Inflammatory macrophage treated with lipopolysaccharide for 1 hour (primary cell): Measurements from ENCODE around the gene IQCK.
A peak's percentile ranks its signal among the peaks of the same experiment; 100 is the strongest.
"Not testable (repeated sequence)": the region's sequence is repeated elsewhere in the genome, so short reads cannot be mapped to it uniquely, and the experiment has no call there.

ENCODE experiments used
- DNase-seq, 2 donors: peaks; one replicate each; pipeline ENCODE4 v3.0.0-alpha.2; 2020 to 2022

The IQCK gene

DNA sequence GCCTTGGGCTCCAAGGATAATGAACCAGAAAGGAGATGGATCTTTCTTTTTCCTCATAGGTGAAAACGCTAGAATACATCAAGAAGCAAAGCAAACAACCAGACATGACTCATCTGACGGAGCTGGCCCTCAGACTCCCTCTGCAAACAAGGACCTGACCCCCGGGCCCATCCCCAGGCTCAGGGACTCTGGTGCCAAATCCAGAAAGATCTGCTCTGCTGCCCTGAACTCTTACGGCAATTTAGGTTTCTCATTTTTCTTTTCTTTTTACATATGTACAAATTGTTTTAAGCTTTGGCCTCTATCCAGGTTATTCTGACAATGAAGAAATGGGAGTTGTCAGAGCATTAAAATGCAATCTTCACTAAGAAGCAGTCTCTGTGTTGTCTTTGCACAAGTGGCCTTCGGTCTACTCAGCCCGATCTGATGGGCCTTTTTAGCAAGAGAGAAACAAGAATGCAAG lies 17.7 kb upstream of the IQCK start:
- no peak for DNase-seq

DNA sequence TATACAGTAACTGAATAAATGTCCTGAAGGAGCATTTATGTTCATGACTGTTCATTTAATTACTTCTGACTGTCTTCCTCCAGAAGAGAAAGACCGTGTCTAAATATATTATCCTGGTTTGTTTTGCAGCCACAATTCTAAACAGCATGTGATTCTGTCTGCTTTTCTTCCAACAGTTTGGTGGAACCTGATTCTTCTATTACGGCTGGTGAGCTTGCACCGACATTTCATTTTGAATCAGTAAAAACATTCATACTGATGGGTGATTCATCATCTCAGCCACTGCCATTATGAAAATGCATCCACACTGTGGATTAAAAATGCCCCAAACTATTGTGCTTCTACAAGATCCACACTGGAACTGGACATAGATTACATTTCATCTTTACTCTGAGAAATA lies 17.0 kb upstream of the IQCK start:
- no peak for DNase-seq

DNA sequence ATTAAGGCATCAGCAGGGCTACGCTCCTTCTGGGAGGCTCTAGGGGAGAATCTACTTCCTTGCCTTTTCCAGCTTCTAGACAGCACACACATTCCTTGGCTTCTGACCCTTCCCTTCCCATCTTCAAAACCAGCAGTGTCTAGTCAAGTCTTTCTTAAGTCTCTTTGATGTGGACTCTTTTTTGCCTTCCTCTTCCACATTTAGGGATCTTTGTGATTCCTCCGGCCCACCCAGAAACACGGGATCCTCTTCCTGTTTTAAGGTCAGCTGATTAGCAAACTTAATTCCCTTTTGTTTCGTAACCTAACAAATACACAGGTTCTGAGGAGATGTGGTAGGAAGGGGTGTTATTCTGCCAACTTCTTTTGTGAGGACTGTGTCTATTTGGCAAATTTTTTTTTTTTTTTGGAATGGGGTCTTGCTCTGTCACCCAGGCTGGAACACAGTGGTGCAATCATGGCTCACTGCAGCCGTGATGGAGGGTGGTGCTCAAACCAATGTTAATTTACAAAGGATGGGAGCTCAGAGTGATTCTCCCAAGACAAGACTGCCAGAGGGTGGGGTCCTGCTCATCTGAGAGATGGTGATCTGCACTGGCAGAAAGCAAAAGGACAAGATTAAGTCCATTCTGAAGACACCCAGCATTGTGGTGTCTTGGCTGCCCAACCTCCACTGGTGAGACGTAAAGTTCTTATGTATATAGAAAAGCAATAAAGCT lies 14.7 kb upstream of the IQCK start:
- DNase-seq, result peak; percentile 60 to 84

DNA sequence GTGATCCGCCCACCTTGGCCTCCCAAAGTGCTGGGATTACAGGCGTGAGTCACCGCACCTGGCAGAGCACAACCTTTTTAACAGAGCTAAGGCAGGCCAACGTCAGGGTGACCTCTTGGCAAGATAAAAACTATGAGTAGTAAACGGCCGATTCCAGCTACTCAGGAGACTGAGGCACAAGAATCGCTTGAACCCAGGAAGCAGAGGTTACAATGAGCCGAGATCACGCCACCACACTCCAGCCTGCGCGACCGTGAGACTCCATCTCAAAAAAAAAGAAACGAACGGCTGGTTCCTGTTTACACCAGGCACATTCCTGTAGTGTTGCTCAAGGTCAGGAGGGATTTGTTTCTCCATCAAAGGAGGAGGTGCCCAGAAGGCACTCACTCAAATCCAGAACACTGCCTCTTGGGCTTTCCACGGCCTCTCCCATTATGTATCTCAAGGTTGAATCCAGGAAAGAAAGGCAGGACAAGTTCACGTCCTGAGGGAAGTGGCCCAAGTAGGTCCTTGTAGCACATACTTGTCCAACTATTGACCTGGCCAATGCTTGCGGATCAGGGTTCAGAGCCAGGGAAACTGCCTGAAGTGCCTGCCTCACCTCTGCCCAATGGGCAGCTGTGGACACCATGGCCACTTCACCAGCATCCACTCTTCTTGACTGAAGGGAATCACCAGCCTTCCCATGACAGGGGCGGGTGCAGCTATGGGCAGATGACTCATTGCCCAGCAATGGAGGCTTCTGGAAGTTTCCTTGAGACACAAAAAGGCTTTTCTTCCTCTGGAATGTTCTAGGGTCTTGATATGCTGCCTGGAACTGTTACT lies 13.5 kb upstream of the IQCK start:
- peak in 1 of 2 donors; percentile 64 for DNase-seq

DNA sequence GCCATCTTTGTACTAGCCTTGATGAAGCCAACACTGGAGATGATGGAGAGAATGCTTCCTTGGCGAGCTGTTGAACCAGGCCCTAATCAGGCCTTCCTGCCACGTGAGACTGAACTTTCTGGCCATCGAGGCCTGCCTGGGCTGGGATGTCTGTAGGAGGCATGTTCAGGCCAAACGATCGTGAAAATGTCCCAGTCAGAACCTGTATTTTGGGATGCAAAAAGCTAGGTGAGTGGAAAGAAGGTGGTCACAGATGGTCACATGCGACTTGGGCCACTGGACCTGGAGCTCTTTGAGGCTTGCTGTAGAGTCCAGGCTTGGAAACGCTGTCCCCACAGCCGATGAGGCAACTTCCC lies 12.9 kb upstream of the IQCK start:
- DNase-seq, result no peak

DNA sequence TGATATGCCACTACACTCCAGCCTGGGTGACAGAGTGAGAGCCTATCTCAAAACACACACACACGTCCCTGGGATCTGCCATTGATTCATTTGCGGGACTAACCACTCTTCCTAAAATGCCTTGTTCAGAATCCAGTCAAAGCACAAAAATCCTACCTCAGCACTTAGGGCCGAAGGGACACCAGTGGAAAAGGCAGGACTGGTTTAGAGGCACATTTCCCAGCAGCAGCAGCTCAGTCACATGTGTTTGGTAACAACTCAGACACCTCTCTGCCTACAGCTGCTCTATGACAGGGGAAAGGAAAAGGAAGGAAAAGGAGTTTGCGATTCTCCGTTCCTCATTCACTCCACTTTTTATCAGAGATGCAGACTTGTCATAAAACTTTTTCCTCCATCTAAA lies 12.2 kb upstream of the IQCK start:
- no peak for DNase-seq

DNA sequence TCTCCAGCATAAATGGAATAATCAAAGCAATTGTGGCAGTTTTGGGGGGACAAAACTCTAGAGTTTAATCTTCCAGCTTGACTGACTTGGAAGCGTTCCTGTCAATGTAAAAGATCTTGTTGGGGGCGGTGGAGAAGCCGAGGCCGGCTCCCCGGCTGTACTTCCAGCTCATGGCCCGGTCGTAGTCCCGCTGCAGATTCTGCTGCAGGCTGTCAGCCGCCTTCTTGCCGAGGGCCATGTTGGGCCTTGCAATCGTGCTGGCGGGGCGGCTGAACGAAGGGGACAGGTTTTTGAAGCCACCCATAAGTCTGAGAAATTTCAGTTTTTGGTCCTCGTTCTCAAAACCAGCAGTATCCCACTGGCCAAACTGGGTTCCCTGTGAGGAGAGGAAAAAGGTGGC lies 11.2 kb upstream of the IQCK start:
- DNase-seq, result no peak

DNA sequence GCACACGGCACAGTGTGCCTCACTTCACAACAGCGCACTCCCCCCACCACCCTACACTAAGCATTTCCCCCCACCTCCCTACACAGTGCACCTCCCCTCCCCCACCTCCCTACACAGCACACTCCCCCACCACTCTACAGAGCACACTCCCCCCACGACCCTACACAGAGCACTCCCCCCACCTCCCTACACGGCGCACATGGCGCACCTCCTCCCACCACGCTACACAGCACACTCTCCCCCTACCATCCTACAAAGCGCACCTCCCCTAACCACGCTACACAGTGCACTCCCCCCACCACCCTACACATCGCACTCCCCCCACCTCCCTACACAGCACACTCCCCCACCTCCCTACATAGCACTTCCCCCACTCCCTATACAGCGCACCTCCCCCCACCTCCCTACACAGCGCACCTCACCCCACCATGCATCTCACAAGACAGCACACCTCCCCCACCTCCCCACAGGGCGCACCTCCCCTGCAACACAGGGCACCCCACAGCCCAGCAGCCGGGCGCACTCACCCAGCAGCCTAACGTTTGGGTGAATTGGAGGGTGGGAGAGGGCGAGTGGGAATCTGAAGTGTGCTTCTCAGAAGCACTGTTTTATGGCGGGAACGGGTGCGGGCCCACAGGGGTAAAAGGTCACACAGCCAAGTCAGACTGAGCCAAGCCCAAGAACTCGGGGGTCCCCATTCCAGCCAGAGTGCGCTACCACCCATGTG lies 10.3 kb upstream of the IQCK start:
- DNase-seq, result no peak

DNA sequence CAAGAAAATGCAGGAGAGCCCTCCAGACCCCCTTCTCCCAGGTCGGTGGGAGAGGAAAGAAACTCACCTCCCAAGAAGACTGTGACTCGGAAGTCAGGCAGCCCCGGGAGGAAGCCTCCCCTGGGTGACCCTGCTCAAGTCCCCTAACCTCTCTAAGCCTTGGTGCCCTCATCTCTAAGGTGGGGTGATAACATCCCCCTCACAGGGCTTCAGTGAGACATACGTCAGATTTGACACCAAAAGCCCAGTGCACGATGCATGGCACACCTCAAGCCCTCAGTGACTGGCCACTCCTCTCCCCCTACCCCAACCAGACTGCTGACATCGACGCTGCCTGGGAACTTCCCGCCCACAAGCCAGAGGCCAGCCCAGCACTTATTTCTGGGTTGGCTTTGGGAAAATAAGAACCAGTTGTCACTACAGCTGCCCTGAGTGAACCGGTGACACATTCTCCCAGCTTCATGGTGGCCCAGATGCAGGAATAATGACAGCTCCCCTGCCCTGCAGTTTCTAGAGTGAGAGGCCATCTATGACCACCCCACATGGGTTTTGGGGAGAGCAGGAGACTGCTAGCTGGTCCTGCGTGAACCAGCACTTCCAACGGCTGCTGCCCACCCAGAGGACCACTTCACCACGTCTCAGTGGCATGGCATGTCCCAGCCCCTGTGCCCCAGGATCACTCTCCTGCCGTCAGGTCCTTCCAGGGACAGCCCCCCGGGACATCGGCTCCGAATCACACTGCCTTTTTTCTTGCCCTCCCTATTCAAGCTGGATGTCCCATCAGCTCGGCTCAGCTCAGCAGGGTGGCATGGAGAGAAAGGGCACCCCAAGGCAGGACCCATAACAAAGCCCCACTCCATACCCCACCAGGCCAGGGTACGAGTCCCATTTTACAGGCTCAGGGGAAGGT lies 9.5 kb upstream of the IQCK start:
- DNase-seq, result no peak

DNA sequence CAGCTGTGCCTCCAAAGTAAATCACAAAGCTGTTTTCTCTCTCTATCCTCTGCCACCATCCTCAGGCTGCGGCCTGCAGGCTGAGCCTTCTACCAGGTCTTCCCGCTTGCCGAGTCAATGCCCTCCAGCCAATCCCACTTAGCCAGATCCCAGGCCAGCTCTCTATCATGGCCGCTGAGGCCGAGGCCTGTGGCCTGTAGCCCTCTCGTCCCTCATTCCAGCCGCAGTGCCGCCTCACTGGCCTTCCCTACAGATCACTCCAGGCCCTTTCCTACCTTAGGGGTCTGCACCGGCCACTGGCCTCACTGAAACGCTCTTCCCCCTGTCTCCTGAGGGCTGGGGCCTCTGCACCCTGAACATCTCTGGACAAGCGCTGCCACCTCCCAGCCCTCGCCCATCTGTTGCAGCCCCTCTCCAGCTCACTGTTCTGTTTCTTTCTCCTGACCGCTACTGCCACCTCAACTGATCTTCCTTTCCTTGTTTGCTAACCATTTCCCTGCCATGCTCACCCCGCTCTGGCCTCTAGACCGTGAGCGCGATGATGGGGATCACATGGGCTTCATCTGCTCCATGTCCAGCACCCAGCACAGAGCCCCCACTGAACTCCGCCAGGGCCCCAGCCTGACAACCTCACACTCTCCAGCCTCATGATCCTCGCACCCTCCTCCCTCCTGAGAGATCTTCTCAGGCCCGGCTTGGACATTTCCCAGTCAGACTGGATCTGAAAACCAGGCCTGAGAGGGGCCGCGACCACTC lies 8.5 kb upstream of the IQCK start:
- DNase-seq, result no peak

DNA sequence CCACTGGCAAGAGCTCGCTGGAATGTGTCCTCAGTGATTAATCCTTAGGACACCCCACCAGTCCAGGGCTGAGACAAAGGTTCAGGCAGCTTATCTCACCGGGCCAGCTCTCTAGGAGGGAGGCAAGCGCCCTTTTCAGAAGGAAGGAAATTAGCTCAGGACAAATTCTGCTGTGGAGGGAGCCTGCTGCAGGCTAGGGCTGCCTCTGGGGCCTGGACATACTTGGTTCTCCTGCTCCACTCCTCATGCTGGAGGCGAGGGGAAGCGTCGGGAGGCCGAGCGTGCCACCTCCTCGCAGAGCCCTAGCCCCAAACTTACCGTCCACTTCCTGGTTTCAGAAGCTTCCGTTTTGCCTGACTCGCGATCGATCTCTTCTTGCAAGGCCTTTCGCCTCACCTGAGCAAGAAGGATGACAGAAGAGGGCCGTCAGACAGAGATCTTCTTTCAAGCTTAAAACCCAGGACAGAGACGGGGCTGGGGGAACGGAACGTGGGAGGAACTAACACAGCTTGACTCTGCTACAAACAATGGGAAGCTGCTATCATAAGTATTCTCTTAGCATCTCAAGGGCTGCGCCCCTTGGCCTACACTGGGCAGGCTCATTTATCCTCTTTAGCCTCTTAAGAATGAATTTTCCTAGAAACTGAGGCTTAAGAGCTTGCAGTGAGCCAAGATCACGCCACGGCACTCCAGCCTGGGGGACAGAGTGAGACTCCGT lies 7.7 kb upstream of the IQCK start:
- DNase-seq, result no peak

DNA sequence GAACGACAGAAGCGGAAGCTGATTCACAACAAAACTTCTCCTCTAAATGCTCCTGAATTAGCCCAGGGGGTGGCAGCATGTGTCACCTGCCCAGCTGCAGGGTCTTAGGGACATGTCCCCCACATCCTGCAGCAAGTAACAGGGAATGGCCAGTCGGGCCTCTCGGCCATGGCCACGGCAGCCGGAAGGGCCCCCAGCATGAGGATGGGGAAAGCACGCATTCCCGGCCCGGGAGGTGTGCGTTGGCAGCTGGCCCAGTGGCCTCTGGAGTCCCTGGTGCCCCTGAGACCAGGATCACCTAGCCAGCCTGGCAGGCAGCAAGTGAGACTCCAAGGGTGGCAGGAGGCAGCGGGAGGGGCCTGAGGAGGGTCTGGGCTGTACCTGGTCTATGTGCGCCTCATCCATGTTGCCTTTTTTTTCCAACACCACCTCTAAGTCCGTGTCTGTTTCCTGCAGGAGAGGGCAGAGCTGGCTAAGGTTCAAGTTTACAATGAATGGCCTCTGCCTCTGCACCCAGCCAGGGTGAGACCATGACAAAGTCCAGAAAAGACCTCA lies 7.0 kb upstream of the IQCK start:
- no peak for DNase-seq

DNA sequence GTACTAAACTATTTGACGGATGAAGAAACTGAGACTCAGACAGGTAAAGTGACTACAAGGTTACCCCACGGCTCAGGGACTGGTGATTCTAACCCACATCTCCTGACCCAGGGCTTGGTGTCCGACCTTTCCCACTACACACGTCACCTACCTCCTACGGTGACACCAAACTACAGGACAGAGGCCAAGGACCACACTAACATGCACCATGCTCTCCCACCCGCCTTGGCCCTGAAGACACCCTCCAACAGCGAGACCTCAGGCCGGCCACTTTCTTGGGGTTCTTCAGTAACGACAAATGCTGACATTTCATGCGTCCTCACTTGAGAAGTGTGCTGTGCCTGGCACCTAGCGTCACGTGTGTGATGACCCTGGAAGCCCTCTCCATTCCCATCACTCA lies 6.4 kb upstream of the IQCK start:
- no peak for DNase-seq

DNA sequence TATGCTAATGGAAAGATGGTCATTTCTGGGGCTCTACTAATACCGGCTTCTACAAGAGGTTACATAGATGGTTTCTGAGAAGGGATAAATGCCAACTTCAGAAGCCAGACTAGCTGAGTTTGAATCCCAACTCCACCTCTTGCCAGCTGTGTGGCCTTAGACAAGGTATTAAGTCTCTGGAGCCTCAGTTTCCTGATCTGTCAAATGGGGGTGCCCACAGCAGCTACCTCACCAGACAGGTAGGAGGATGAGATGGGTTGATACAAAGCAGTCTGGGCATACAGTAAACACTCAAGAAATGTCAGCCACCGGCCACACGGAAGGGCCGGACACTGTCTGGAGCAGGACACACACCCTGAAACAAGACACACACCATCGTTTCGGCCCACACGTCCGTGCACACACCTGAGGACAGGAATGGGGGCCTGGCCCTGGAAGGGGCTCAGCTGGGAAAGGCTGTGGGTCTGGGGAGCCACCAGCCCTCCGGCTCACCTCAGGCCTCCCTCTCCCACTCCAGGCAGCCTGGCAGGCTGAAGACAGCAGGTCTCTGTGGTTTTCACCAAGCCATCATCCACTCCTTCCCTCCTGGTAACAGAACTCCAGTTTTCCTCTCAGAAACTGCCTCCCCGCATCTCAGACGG lies 5.5 kb upstream of the IQCK start:
- no peak for DNase-seq

DNA sequence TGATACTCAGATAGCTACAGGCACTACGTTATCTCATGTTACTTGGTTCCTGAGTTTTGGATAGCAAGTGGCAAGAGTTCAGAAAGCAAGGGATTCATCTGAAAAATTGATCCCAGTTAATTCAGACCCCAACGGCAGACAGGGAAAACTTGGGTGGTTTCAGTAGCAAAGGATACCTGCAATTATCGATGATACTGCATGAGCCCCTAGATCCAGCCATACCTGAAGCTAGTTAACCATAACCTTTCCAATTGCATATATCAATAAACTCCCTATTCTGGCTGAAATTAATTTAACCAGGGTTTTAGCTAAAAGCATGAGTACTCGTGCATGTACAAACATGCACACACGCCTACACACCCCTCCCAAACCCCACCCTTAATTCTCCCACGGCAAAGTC lies 4.4 kb upstream of the IQCK start:
- no peak for DNase-seq

DNA sequence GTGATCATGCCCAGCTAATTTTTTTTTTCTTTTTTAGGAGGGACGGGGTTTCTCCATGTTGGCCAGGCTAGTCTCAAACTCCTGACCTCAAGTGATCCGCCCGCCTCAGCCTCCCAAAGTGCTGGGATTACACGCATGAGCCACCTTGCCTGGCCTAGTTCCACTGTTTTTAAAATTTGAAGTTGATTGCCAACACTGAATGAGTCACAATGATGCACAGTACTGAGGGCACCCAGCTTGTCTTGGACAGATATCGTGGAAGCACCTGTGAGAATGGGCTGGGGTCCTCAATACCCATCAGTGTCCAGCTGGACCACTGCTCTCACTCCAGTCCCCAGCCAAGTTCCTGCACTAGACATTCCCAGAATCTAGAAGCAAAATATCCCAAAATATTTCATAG lies 2.5 kb upstream of the IQCK start:
- DNase-seq, result no peak

DNA sequence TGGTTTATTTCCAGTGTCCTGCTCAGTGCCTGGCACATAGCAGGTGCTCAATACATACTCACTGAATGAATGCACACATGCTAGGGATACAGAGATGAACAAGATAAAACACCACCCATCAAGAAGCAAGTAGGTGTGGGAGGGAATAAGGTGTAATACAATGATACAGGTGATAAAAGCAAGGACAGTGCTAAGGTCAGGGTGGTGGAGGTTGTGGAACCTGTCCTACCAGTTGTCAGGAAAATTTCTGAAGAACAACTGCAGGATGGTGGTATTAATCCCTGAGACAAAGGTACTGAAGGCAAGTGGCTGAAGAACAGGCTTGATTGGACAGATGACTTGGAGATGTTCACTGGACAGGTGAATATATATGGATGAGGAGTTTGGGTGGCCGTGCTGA lies 1.9 kb upstream of the IQCK start:
- no peak for DNase-seq

DNA sequence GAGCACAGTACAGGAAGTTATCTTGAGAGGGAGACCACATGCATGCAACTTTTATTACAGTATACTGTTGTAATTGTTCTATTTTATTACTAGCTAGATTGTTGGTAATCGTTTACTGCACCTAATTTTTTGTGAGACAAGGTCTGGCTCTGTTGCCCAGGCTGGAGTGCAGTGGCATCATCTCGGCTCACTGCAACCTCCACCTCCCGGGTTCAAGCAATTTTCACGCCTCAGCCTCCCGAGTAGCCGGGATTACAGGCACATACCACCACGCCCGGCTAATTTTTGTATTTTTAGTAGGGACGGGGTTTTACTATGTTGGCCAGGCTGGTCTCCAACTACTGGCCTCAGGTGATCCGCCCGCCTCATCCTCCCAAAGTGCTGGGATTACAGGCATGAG lies 1.3 kb upstream of the IQCK start:
- not testable (repeated sequence) for DNase-seq

DNA sequence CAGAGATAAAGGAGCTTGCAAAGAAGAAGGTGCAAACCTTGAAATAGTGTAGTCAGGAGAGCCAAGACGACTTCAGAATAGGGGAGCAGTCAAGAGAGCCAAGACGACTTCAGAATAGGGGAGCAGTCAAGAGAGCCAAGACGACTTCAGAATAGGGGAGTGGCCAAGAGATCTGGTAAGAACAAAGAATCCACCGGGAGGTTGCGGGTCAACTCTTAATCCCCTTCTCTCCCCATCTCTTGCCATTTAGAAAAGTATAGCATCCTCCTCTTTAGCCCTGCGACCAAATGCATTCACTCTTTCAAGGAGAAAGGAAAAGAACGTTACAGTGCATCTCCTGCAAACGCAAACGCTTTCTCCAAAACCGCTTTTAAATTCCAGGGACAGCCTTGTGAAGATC lies 757 bp upstream of the IQCK start:
- no peak for DNase-seq

DNA sequence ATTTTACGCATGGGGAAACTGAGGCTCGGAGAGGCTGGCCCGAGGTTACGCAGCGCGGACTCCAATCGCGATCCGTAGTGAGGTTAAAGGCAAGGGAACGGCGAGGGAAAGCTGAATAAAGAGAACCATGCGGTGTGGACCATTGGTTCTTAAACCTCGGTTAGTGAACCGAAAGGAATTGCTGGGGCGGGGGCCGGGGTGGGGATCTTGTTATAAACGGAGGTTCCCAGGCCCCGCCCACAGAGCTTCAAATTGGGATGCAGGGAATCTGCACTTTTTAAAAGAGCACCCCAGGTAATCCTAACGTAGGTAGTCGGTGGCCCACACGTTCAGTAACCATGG lies 524 bp downstream of the IQCK start:
- peak in 1 of 2 donors; percentile 21 for DNase-seq
